ENCODE measurements around the gene SAP25. TPM values are rescaled to one million over a fixed set of nuclear protein-coding genes. Genes with fewer than 3 reads are reported as not detected.

SAP25 gene
- polyA plus RNA-seq, 1 donor (not counting 4 experiments of a cell fraction or from before 2014, with no cell fraction given): 0.16 TPM

- dilution Hi-C loops (cut with MboI; ENCODE audit: extremely low pct_ligation_motif_present, low sequenced_read_pairs): no loop called here
- Histone ChIP-seq H3K27me3 (ENCODE audit: control insufficient read depth, extremely low read depth, insufficient read depth, low read length) (no peaks in the 10 kb centered on the region), H2AFZ (ENCODE audit: control insufficient read depth, low read length) (peak overlapping the region; percentile 73), H3K4me2 (ENCODE audit: control insufficient read depth, extremely low read depth, insufficient read depth, low read depth, low read length) (peak overlapping the region; percentile 88), H3K36me3 (ENCODE audit: control insufficient read depth in 2 of 2, extremely low read depth in 1 of 2, insufficient read depth in 2 of 2, low read length in 2 of 2) (no peaks in the 10 kb centered on the region), H3K9me1 (ENCODE audit: control insufficient read depth, extremely low read depth, insufficient read depth, low read length) (no peaks in the 10 kb centered on the region), H3K27ac (ENCODE audit: control insufficient read depth, insufficient read depth, low read length) (no peak overlapping the region), H4K20me1 (ENCODE audit: control insufficient read depth, extremely low read depth, insufficient read depth, low read length) (no peaks in the 10 kb centered on the region), H3K9ac (ENCODE audit: control insufficient read depth, extremely low read depth, insufficient read depth, low read length) (peak overlapping the region; percentile 86), H3K4me1 (ENCODE audit: control insufficient read depth, extremely low read depth, insufficient read depth, low read length) (peaks cover 9% of the 10 kb centered on the region), H3K9me3 (ENCODE audit: control insufficient read depth, low read depth, low read length) (no peaks in the 10 kb centered on the region), H3K79me2 (ENCODE audit: control insufficient read depth, insufficient read depth, low read length) (no peaks in the 10 kb centered on the region), H3K4me3 (ENCODE audit: control insufficient read depth in 2 of 3, extremely low read depth in 1 of 3, insufficient read depth in 2 of 3, low read depth in 1 of 3, low read length in 3 of 3) (peak overlapping the region; percentile 58 to 92 (median 90))
- DNase-seq (ENCODE audit: low read depth, low spot score): no peak
- TF ChIP-seq EZH2 (IDR thresholded peaks at IDR 0.05; ENCODE audit: low read length): no peak
- peak in 1 of 3 experiments; percentile 28 for TF ChIP-seq CTCF (optimal IDR thresholded peaks at IDR 0.05 in 1 of 3, IDR thresholded peaks at IDR 0.05 in 1 of 3, conservative IDR thresholded peaks at IDR 0.05 in 1 of 3; ENCODE audit: extremely low read depth in 1 of 3, insufficient read depth in 2 of 3, low read length in 3 of 3)
- FAIRE-seq: no peak
Observed at GRCh38 chr7:100612730-100613390, 39.2 kb upstream of the SAP25 start.

GRCh38 chr7:100611983-100612729 is 38.5 kb upstream of the SAP25 start, which contains the start of gene MOSPD3:
Gene MOSPD3 (plus strand): TSS chr7:100612540. CDS start chr7:100612792, 252 bp downstream.
- H3K27ac ChIP-seq (ENCODE audit: control insufficient read depth, insufficient read depth, low read length): peak within 1 kb of the TSS; percentile 87
- dilution Hi-C loops (cut with MboI; ENCODE audit: extremely low pct_ligation_motif_present, low sequenced_read_pairs): no loop called here
- H3K4me3 ChIP-seq (ENCODE audit: control insufficient read depth in 2 of 3, extremely low read depth in 1 of 3, insufficient read depth in 2 of 3, low read depth in 1 of 3, low read length in 3 of 3): peak within 1 kb of the TSS; percentile 58 to 92 (median 90)
- H3K9ac ChIP-seq (ENCODE audit: control insufficient read depth, extremely low read depth, insufficient read depth, low read length): peak within 1 kb of the TSS; percentile 86
- H2AFZ ChIP-seq (ENCODE audit: control insufficient read depth, low read length): peak within 1 kb of the TSS; percentile 99
- peaks cover 9% of the 10 kb centered on the region for H3K4me1 ChIP-seq (ENCODE audit: control insufficient read depth, extremely low read depth, insufficient read depth, low read length)
- no peaks in the 10 kb centered on the region for H3K27me3 ChIP-seq (ENCODE audit: control insufficient read depth, extremely low read depth, insufficient read depth, low read length)
- no peaks in the 10 kb centered on the region for H3K79me2 ChIP-seq (ENCODE audit: control insufficient read depth, insufficient read depth, low read length)
- no peaks in the 10 kb centered on the region for H3K9me1 ChIP-seq (ENCODE audit: control insufficient read depth, extremely low read depth, insufficient read depth, low read length)
- peak; percentile 97 for FAIRE-seq
- H4K20me1 ChIP-seq (ENCODE audit: control insufficient read depth, extremely low read depth, insufficient read depth, low read length): no peaks in the 10 kb centered on the region
- peak; percentile 92 for DNase-seq (ENCODE audit: low read depth, low spot score)
- H3K36me3 ChIP-seq (ENCODE audit: control insufficient read depth in 2 of 2, extremely low read depth in 1 of 2, insufficient read depth in 2 of 2, low read length in 2 of 2): no peaks in the 10 kb centered on the region
- TF ChIP-seq CTCF (optimal IDR thresholded peaks at IDR 0.05 in 1 of 3, IDR thresholded peaks at IDR 0.05 in 1 of 3, conservative IDR thresholded peaks at IDR 0.05 in 1 of 3; ENCODE audit: extremely low read depth in 1 of 3, insufficient read depth in 2 of 3, low read length in 3 of 3) (no peak), EZH2 (IDR thresholded peaks at IDR 0.05; ENCODE audit: low read length) (no peak)
- peak within 1 kb of the TSS; percentile 88 for H3K4me2 ChIP-seq (ENCODE audit: control insufficient read depth, extremely low read depth, insufficient read depth, low read depth, low read length)
- H3K9me3 ChIP-seq (ENCODE audit: control insufficient read depth, low read depth, low read length): no peaks in the 10 kb centered on the region
